Measurements from ENCODE around the gene CD40. TPM values are rescaled to one million over a fixed set of nuclear protein-coding genes. Genes with fewer than 3 reads are reported as not detected.

The CD40 gene
- total and polyA plus RNA-seq, 2 of the 8 experiments (the other 6 are each of a cell fraction or from before 2014, with no cell fraction given), result 14.5 to 18.8 TPM

GRCh38 chr20:46157625-46158024, 39.5 kb downstream of the CD40 start:
- H3K36me3 ChIP-seq (ENCODE audit: control insufficient read depth in 2 of 4, insufficient read depth in 4 of 4, low read length in 3 of 4), result no peaks in the 10 kb centered on the region
- no peaks in the 10 kb centered on the region for H3K23me2 ChIP-seq (ENCODE audit: low read depth, low read length)
- H2BK5ac ChIP-seq (ENCODE audit: low read depth, low read length), result no peak overlapping the region
- H4K8ac ChIP-seq (ENCODE audit: extremely low read depth, insufficient read depth, low read length), result no peak overlapping the region
- 89% methylated on average over 7 of the region's 7 CpGs; no CpG with 5 or more reads in 1 of the 2 experiments for WGBS, 2 experiments (ENCODE audit: extremely low coverage in 1 of 2, insufficient coverage in 1 of 2, insufficient read length in 1 of 2, insufficient replicate concordance in 2 of 2, low coverage in 1 of 2, low lambda C conversion rate in 2 of 2, missing lambda C conversion rate in 1 of 2)
- ChIA-PET POLR2A (ENCODE audit: partially characterized antibody) (interaction anchor here (1.3 kb wide), 1 partner anchor 57 kb away, joined by 3 read pairs; no protein-coding TSS in a partner anchor), CTCF (ENCODE audit: partially characterized antibody) (interaction anchor here (1.1 to 21.6 kb wide), 8 partner anchors 17 to 137 kb away, joined by 3 to 233 read pairs (median 6); no protein-coding TSS in a partner anchor)
- H3K4me1 ChIP-seq (replicated peaks in 1 of 4; ENCODE audit: control insufficient read depth in 3 of 4, insufficient read depth in 4 of 4, low read length in 3 of 4), result no peaks in the 10 kb centered on the region
- H2BK120ac ChIP-seq (replicated peaks; ENCODE audit: low read depth, low read length), result no peak overlapping the region
- H3K14ac ChIP-seq (ENCODE audit: insufficient read length), result no peak overlapping the region
- H2BK15ac ChIP-seq (ENCODE audit: low read length), result no peak overlapping the region
- no peak overlapping the region for H3K4me2 ChIP-seq (ENCODE audit: insufficient read depth in 1 of 2, low read depth in 2 of 2, low read length in 2 of 2)
- H2AFZ ChIP-seq (ENCODE audit: low read length), result no peak overlapping the region
- H2AK5ac ChIP-seq (ENCODE audit: low read depth, low read length), result no peak overlapping the region
- DNase-seq (ENCODE audit: low read depth in 1 of 2, low spot score in 2 of 2) (no peak), FAIRE-seq (no peak)
- no peak overlapping the region for H3K56ac ChIP-seq (replicated peaks; ENCODE audit: insufficient read length, low read depth, low read length)
- no peaks in the 10 kb centered on the region for H4K20me1 ChIP-seq (replicated peaks in 1 of 2; ENCODE audit: control insufficient read depth in 1 of 2, insufficient read depth in 2 of 2, low read length in 2 of 2)
- H3K27ac ChIP-seq (ENCODE audit: low read depth, low read length), result no peak overlapping the region
- H4K5ac ChIP-seq (ENCODE audit: insufficient read length, low read depth, low read length), result no peak overlapping the region
- no peak overlapping the region for H2BK20ac ChIP-seq (ENCODE audit: low read length)
- H3K9ac ChIP-seq (replicated peaks in 1 of 4; ENCODE audit: extremely low read depth in 1 of 4, low read depth in 3 of 4, low read length in 3 of 4), result no peak overlapping the region
- no peak overlapping the region for H2BK12ac ChIP-seq (ENCODE audit: low read depth, low read length)
- H3K4ac ChIP-seq (replicated peaks; ENCODE audit: insufficient read length, low read depth, low read length), result no peak overlapping the region
- H3K9me3 ChIP-seq (ENCODE audit: insufficient read depth in 2 of 2, low read depth in 1 of 2, low read length in 1 of 2), result no peaks in the 10 kb centered on the region
- H3K27me3 ChIP-seq (replicated peaks in 1 of 4; ENCODE audit: control insufficient read depth in 3 of 4, extremely low read depth in 1 of 4, insufficient read depth in 3 of 4, low read length in 3 of 4), result no peaks in the 10 kb centered on the region
- no peaks in the 10 kb centered on the region for H3K79me2 ChIP-seq (ENCODE audit: control insufficient read depth in 1 of 2, insufficient read depth in 2 of 2, low read length in 2 of 2)
- H3K79me1 ChIP-seq (ENCODE audit: low read depth, low read length), result no peaks in the 10 kb centered on the region
- H4K91ac ChIP-seq (replicated peaks; ENCODE audit: insufficient read length, low read length), result no peak overlapping the region
- TF ChIP-seq CHD2 (IDR thresholded peaks at IDR 0.05; ENCODE audit: low read length) (no peak), SIX5 (IDR thresholded peaks at IDR 0.05; ENCODE audit: low read depth, low read length) (no peak), RBBP5 (IDR thresholded peaks at IDR 0.05; ENCODE audit: borderline replicate concordance, low read depth, low read length) (no peak), ZNF274 (IDR thresholded peaks at IDR 0.05; ENCODE audit: borderline replicate concordance, extremely low read depth, low read length) (no peak), NANOG (IDR thresholded peaks at IDR 0.05; ENCODE audit: insufficient read depth, low read depth, low read length, poor library complexity, severe bottlenecking) (no peak), POLR2AphosphoS5 (IDR thresholded peaks at IDR 0.05; ENCODE audit: low read depth, low read length) (no peak), TCF12 (IDR thresholded peaks at IDR 0.05; ENCODE audit: low read depth, low read length) (no peak), YY1 (IDR thresholded peaks at IDR 0.05; ENCODE audit: low read depth, low read length) (no peak), RFX5 (IDR thresholded peaks at IDR 0.05; ENCODE audit: borderline replicate concordance, low read depth, low read length) (no peak), SAP30 (IDR thresholded peaks at IDR 0.05; ENCODE audit: insufficient read depth, insufficient replicate concordance, low read length) (no peak), KDM1A (IDR thresholded peaks at IDR 0.05; ENCODE audit: borderline replicate concordance, low read length) (no peak), SP1 (IDR thresholded peaks at IDR 0.05; ENCODE audit: low read depth, low read length) (no peak), MAX (IDR thresholded peaks at IDR 0.05) (no peak), SUZ12 (IDR thresholded peaks at IDR 0.05; ENCODE audit: low read length) (no peak), TAF7 (optimal IDR thresholded peaks at IDR 0.05; ENCODE audit: borderline replicate concordance, low read depth, low read length) (no peak)
- no peak overlapping the region for H3K4me3 ChIP-seq (ENCODE audit: extremely low read depth in 1 of 4, insufficient read depth in 2 of 4, low read depth in 3 of 4, low read length in 4 of 4)
- no peak overlapping the region; the same call in 1 of the 2 replicates for H3K18ac ChIP-seq (ENCODE audit: extremely low read depth, low read length)
- H3K23ac ChIP-seq (ENCODE audit: insufficient read length), result no peak overlapping the region

All from H1 (cell line).